Omental fat pad (tissue), 4 donors: ENCODE measurements around the gene TMPRSS4. TPM values are rescaled to one million over a fixed set of nuclear protein-coding genes. Genes with fewer than 3 reads are reported as not detected.
A peak's percentile ranks its signal among the peaks of the same experiment; 100 is the strongest.

Source experiments
- ATAC-seq: fragments of 150-250 bp; one replicate; pipeline ENCODE4 v1.9.1; 2016; ENCODE audit warnings: mild to moderate bottlenecking, moderate library complexity; ENCODE audit not compliant: low FRiP score
- DNase-seq: peaks from one replicate; pipeline ENCODE4 v3.0.0-alpha.2; 2019; ENCODE audit warnings: low spot score
- total RNA-seq, 4 donors: library from RNA; depleted of rRNA; stranded (reverse); fragments of >200 nt; gene quantifications; one replicate each; pipeline ENCODE4 v1.1.0, GENCODE V29; 2016
- TF ChIP-seq, protein P1 (sequence below), 3 donors: fragments of 450-650 bp; IDR thresholded peaks; one replicate each; pipeline ENCODE4 v1.5.1; 2016 to 2017; ENCODE audit warnings: antibody characterized with exemption in 3 of 3, mild to moderate bottlenecking in 3 of 3, moderate library complexity in 2 of 3

Gene TMPRSS4
- total RNA-seq, 4 donors from 2014 or later, result not detected

DNA sequence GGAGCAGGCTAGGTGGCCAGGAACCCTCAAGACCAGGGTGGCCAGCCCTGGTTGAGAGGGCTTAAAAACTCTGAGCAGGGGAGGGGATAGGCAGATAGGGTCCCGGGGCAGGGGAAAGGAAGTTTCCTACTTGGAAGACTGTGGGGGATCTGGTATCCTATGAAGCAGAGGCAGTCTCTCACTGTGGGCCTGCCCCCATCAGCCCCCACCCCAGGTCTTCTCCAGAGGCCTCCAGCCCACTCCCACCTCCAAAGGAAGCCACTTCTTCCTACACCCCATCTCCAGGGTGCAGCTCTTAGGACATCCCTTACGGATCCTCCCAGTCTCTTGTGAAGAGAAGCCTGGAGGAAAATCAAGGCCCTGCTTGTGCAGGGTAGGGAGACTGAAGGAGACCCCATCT, 59.5 kb downstream of the TMPRSS4 start:
- ATAC-seq (no peak), DNase-seq (no peak)
- TF ChIP-seq, protein P1, sequence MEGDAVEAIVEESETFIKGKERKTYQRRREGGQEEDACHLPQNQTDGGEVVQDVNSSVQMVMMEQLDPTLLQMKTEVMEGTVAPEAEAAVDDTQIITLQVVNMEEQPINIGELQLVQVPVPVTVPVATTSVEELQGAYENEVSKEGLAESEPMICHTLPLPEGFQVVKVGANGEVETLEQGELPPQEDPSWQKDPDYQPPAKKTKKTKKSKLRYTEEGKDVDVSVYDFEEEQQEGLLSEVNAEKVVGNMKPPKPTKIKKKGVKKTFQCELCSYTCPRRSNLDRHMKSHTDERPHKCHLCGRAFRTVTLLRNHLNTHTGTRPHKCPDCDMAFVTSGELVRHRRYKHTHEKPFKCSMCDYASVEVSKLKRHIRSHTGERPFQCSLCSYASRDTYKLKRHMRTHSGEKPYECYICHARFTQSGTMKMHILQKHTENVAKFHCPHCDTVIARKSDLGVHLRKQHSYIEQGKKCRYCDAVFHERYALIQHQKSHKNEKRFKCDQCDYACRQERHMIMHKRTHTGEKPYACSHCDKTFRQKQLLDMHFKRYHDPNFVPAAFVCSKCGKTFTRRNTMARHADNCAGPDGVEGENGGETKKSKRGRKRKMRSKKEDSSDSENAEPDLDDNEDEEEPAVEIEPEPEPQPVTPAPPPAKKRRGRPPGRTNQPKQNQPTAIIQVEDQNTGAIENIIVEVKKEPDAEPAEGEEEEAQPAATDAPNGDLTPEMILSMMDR (IDR thresholded peaks at IDR 0.05), result no peak

DNA sequence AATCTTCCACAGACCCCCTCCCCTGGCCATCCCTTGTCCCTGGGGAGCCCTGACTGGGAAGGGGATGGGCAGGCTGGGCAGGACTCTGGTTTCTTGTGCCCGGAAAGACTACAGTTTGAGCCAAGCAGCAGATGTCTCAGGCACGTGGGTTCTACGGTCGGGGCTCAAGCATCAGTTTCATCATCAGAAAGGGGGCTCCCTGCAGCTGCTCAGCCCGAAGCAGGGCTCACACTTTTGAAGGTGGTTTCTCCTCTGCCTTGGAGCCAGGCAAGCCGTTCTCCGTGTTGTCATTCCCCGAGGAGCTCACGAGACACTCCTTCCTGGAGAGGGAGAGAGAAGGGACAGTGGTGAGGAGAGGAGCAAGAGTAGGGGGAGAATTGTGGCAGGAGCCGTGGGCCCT, 59.9 kb downstream of the TMPRSS4 start:
- no peak for ATAC-seq
- TF ChIP-seq, protein P1 (IDR thresholded peaks at IDR 0.05), result no peak
- no peak for DNase-seq

DNA sequence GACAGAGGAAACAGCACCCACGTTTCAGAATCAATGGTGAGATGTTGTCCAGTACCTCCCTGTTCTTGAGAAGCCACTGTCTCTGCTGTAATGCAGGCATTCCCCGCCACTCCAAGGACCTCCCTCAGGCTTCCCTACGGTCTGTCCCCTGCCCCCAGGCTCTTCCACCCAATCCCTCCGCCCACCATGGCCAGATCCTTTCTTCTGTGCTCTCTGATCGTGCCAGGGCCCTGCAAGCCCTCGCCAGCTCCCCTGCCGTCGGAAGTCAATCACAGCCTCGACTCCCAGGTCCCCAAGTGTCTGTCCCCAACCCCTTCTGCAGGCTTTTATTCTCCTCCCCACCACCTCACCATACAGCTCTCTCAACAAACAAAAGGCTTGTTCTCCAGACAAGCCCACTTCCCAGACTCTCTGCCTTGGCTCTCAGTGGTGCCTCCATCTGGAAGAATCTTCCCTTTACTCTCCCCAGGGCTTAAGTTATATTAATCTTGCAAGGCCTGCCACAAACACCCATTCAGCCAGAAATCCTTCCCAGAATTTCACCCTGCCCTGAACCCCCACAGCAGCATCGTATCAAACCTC, 62.1 kb downstream of the TMPRSS4 start:
- ATAC-seq (no peak), DNase-seq (no peak)
- TF ChIP-seq, protein P1 (IDR thresholded peaks at IDR 0.05), result no peak

DNA sequence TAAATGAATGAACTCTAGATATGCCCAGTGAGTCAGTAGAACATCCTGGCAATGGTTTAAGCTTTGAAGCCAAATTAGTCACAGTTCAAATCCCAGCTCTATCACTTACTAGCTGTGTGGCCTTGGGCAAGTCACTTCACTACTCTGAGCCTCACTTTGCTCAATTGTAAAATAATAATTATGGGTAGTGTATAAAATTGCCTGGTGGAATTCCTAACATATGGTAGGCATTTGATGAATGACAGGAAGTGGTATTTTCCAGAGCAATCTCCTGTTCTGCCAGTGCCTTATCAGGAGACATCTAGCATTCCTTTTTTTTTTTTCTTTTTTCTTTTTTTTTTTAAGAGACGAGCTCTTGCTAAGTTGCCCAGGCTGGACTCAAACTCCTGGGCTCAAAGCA, 62.7 kb downstream of the TMPRSS4 start:
- no peak for ATAC-seq
- TF ChIP-seq, protein P1 (IDR thresholded peaks at IDR 0.05), result no peak
- no peak for DNase-seq

DNA sequence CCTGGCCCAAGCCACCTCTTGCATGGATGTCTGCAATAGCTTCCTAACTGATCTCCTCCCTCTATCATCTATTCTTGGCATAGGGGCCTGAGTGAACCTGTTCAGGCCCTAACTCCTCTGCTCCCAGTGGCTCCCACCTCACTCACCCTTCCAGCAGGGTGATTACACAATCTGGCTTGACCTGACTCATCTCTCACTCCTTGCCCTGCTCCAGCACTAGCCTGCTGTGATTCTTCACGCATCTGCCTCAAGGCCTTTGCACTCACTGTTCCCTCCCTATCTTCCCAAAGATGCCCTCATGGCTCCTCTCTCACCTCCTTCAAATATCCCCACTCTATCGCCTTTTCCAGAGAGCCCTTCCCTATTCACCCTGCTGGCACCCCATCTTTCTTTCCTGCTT, 65.2 kb downstream of the TMPRSS4 start:
- TF ChIP-seq, protein P1 (IDR thresholded peaks at IDR 0.05), result no peak
- ATAC-seq (peak; percentile 61), DNase-seq (no peak)

DNA sequence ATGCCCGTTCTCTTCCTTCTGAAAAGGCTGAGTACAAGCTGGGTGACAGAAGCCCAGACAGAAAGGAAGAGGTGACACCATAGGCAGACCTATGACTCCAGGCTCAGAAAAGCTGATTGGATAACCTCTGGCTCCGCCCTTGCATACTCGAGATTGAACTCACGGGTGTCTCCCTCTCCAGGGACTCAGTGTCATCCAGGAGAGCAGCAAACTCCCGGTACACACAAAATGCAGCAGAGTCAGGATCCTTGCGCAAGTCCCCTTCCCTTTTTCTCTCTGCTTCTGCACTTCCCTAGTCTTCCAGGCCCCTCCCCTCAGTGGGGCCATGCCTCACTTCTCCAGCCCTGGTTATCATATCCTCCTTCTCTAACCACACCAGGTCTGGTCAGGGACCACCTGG, 65.9 kb downstream of the TMPRSS4 start:
- TF ChIP-seq, protein P1 (IDR thresholded peaks at IDR 0.05), result no peak
- DNase-seq (no peak), ATAC-seq (no peak)

DNA sequence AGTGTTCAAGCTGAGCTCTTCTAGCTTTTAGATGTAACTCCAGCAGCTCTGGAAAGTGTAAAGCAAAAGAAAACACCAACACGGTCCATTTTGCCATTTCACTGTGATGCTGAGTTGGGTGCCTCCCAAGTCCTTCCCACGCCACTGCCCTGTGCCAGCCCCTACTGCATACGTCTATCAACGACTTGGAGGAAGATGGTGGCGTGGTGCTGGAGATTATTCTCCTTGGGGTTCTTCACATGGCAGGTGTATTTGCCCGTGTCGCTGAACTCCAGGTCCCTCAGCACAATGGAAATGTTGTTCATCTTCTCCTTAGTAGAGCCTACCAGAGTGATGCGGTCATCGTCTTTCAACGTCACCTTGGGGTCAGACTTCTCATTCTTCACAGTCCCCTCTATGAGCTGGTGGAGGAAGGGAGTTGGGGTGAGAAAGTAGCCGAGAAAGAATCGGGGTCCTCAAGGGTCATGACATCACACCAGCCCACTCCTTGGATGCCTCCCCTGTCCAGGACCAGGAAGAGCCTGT, 66.8 kb downstream of the TMPRSS4 start:
- ATAC-seq (no peak), DNase-seq (peak; percentile 11)
- TF ChIP-seq, protein P1 (IDR thresholded peaks at IDR 0.05), result no peak
